Kidney glomerular epithelial cell (primary cell): ENCODE measurements around the gene HEPN1.
A peak's percentile ranks its signal among the peaks of the same experiment; 100 is the strongest.
"Not testable (repeated sequence)": the region's sequence is repeated elsewhere in the genome, so short reads cannot be mapped to it uniquely, and the experiment has no call there.

ENCODE experiments used
- DNase-seq: peaks from one replicate; lab custom pipeline; 2025; lab: John Stamatoyannopoulos, UW

The HEPN1 gene

DNA sequence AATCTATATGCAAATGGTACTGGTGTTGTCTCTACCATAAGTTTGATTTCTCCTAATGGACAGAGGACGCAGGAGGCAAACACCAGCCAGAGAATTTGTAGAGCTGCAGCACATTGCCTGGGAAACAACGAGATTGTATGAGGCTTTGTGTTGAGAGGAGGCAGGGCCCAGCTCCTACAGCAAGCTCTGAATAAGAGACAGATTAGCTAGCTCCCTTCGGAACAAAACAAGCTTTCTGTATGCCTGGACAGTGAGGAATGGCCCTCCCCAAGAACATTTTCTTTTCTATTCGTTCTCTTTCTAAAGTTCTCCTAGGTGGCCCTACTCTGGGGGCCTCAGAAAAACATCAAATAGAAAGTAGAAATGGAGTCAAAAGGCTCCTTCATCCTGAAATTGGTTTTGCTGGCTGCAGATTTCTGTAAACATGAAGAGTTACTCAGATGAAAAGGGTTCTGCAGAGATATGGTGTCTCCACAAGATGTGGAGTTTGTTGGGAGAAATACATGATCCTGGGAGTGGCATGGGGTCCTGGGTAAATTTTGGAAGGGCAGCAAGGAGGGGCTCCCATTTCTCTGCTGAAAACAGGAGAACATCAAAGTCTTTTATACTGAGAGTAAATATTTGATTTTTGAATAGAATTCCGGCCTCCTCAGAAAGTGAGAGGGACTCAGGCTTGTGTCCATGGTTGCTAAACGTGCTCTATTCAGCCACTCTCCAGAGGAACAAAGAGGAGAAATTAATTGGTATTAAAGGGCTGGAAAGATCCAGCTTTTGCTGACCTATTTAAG is 23.6 kb downstream of the HEPN1 start:
- DNase-seq, result no peak

GRCh38 chr11:124943254-124943616 is 24.2 kb downstream of the HEPN1 start:
- no peak for DNase-seq

- no peak for DNase-seq
Observed at GRCh38 chr11:124943741-124944140, 24.7 kb downstream of the HEPN1 start.

DNA sequence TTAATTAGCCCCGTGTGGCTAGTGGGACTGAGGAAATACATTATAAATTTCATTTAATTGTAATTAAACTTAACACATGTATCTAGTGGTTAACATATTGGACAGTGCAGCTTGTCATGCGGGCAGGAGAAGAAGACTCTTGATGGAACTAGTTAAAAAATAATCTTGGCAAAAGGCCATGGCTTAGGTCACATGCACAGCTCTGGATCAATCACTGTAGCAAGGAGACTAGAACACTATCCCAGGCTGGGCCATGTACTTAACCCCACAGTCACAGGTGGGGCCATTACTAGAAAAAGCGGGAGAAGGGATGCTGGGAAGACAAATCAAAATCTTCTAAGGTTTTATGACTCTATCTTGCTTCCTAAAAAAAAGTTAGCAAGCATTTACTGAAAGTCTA is 25.5 kb downstream of the HEPN1 start:
- DNase-seq, result no peak

GRCh38 chr11:124945826-124946225 is 26.8 kb downstream of the HEPN1 start:
- no peak for DNase-seq

GRCh38 chr11:124946735-124947141 is 27.7 kb downstream of the HEPN1 start:
- no peak for DNase-seq

DNA sequence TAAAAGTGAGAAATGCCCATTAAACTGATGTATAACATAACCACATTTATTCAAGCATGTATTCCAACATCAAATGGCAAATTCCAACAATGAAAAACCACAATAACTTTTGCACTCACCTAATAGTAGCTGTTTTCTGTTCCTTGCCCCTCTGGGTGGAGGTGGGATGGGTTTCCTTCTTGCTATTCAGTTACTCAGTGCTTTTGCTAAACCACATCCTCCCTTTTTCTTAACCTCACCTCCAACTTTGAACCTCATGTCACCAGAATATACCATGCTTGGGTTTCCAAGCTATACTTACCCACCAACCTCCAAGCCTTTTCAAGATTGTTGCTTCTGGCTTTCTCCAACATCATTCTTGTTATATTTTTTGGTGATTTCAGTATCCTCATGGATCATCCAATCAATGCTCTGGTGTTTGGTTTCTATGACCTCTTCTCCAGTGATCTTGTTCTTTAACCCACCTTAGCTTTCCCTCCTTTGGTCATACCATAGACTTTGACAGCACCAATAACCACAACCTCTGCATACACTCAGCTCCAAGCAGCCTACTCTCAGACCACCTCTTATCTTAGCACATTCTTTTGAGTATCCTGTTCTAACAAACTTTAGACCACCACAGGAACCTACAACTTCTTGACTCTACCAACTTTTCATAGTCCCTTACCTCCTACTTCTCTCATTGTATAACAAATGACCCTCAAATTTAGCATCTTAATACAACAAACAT is 31.7 kb downstream of the HEPN1 start:
- DNase-seq, result no peak

DNA sequence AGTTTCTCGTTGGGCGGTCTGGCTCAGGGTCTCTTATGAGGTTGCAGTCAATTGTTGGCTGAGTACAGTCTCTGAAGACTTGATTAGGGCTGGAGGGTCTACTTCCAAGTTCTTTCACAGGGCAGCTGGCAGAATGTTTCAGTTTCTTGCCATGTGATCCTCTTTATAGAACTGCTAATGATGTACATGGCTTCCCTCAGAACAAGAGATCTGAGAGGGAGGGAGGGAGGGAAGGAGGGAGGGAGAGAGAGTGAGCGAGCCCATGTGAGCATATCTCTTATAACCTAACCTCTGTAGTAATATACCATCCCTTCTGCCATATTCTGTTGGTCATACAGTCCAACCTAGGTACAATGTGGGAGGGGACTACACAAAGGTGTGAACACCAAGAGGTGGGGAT is 32.3 kb downstream of the HEPN1 start:
- no peak for DNase-seq

DNA sequence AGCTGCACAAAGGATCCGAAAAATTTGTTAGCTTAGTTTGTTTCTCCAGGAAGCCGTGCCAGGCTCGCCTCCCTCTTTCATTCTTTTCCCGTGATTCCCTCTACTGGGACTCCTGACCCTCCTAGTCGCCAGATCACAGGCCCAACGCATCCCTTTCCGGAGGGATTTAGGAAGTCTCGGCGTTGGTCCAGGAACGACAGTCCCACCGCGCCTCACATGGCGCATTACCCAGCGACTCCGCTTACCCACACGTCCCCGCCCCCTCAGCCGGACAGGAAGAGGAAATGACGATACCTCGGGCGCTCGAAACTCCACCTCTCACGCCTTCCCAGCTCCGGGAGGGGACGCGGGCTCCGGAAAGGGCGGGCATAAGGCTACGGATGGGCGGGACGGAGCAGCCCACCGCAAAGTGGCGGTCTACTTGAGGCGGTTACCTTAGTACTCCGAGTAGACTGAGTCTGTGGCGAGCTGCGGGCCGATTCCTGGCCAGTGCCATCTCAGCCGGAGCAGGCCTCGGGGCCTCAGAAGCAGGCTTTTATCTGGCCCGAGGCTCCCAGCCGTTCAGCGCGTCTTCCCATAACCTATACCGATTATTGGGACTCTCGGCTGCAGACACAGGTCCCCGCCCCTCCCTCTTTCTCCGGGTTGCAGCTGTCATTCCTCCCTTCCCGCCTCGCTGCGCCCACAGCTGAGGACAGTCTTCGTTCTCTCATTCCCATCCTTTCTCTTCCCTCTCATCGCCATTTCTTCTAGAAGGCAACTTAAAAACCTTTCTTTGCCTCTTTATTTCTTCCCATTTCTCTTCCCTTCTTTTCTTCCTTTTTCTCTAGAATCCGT is 34.9 kb downstream of the HEPN1 start, which contains the start of gene CCDC15:
TSS of gene CCDC15 (plus strand) at position 450 of the 837 bp plus-strand sequence. CDS start 531 bp downstream, outside the sequence.
- peak; percentile 94 for DNase-seq

- no peak for DNase-seq
Observed at GRCh38 chr11:124954590-124954955, 35.5 kb downstream of the HEPN1 start.

DNA sequence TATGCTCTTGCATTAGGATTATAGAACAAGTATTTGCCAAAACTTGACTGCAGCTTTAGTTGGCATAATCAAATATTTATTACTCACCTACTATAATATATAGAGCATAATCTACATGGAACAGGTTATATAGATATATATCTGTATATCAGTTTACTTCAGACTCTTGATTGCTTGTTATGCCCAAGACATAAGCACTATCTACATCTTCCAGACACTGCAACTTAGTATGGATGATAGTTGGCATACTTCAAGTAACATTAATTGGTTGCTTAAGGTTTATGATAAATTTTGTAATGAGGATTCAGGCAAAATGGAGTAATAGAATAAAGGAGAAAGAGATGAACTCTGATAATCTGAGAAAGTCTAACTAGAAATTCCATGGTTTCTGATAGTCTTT is 36.0 kb downstream of the HEPN1 start:
- DNase-seq, result no peak

- DNase-seq, result peak; percentile 74
Observed at GRCh38 chr11:124961972-124962609, 43.0 kb downstream of the HEPN1 start.

- DNase-seq, result not testable (repeated sequence)
Observed at GRCh38 chr11:124968197-124968596, 49.1 kb downstream of the HEPN1 start.
